GM06990 (cell line): Measurements from ENCODE around the gene ABHD10.

Experiments
- DNase-seq: peaks from one replicate; pipeline ENCODE4 v3.0.0-alpha.2; 2011; ENCODE audit not compliant: insufficient read length; ENCODE audit errors: extremely low read depth
- H3K27me3 ChIP-seq: replicated peaks from 2 replicates; pipeline ENCODE4 v1.6.0; 2011; ENCODE audit warnings: low read length; ENCODE audit not compliant: control insufficient read depth, insufficient read depth
- H3K36me3 ChIP-seq: 2 replicates; pipeline ENCODE4 v1.5.1; 2011; ENCODE audit warnings: low read length; ENCODE audit not compliant: control insufficient read depth, insufficient read depth
- H3K4me3 ChIP-seq: replicated peaks from 2 replicates; pipeline ENCODE4 v1.5.1; 2011; ENCODE audit warnings: low read depth, mild to moderate bottlenecking, control low read depth, low read length
- TF ChIP-seq, protein P1 (sequence below): IDR thresholded peaks from 2 replicates; pipeline ENCODE4 v1.5.1; 2011; ENCODE audit warnings: low read length, control low read depth, mild to moderate bottlenecking, inconsistent platforms; ENCODE audit not compliant: insufficient read depth, poor library complexity, severe bottlenecking

ABHD10 gene

GRCh38 chr3:111949712-111950111 lies 29.1 kb upstream of the ABHD10 start:
- Histone ChIP-seq H3K27me3 (no peaks in the 10 kb centered on the region), H3K4me3 (no peak overlapping the region), H3K36me3 (no peaks in the 10 kb centered on the region)
- DNase-seq: no peak
- TF ChIP-seq, protein P1, sequence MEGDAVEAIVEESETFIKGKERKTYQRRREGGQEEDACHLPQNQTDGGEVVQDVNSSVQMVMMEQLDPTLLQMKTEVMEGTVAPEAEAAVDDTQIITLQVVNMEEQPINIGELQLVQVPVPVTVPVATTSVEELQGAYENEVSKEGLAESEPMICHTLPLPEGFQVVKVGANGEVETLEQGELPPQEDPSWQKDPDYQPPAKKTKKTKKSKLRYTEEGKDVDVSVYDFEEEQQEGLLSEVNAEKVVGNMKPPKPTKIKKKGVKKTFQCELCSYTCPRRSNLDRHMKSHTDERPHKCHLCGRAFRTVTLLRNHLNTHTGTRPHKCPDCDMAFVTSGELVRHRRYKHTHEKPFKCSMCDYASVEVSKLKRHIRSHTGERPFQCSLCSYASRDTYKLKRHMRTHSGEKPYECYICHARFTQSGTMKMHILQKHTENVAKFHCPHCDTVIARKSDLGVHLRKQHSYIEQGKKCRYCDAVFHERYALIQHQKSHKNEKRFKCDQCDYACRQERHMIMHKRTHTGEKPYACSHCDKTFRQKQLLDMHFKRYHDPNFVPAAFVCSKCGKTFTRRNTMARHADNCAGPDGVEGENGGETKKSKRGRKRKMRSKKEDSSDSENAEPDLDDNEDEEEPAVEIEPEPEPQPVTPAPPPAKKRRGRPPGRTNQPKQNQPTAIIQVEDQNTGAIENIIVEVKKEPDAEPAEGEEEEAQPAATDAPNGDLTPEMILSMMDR: no peak

- DNase-seq: no peak
- TF ChIP-seq, protein P1: no peak
- no peaks in the 10 kb centered on the region for H3K27me3 ChIP-seq
- H3K36me3 ChIP-seq: no peaks in the 10 kb centered on the region
- H3K4me3 ChIP-seq: no peak overlapping the region
Measured at GRCh38 chr3:111951032-111951431, 27.8 kb upstream of the ABHD10 start.

GRCh38 chr3:111952086-111952485 lies 26.7 kb upstream of the ABHD10 start:
- no peaks in the 10 kb centered on the region for H3K27me3 ChIP-seq
- no peak overlapping the region for H3K4me3 ChIP-seq
- H3K36me3 ChIP-seq: no peaks in the 10 kb centered on the region
- TF ChIP-seq, protein P1: no peak
- no peak for DNase-seq

- no peaks in the 10 kb centered on the region for H3K36me3 ChIP-seq
- H3K27me3 ChIP-seq: no peaks in the 10 kb centered on the region
- no peak overlapping the region for H3K4me3 ChIP-seq
- DNase-seq: no peak
- TF ChIP-seq, protein P1: no peak
Measured at GRCh38 chr3:111952866-111953450, 25.9 kb upstream of the ABHD10 start.

GRCh38 chr3:111954228-111954990 lies 24.4 kb upstream of the ABHD10 start:
- Histone ChIP-seq H3K27me3 (no peaks in the 10 kb centered on the region), H3K4me3 (no peak overlapping the region), H3K36me3 (no peaks in the 10 kb centered on the region)
- no peak for DNase-seq
- TF ChIP-seq, protein P1: no peak
